HepG2 (cell line): ENCODE measurements around the gene RHBDD2. TPM values are rescaled to one million over a fixed set of nuclear protein-coding genes. Genes with fewer than 3 reads are reported as not detected.
A peak's percentile ranks its signal among the peaks of the same experiment; 100 is the strongest.

Experiments used
- ATAC-seq: fragments of 200-7000 bp; cut with Tn5 transposase; 3 replicates; pipeline ENCODE4 v1.9.1; 2020; ENCODE audit warnings: mild to moderate bottlenecking, moderate library complexity
- BruUV-seq: library from RNA; stranded (reverse); fragments of 400-500 nt; replicated peaks from 2 replicates; lab custom pipeline; 2021; lab: Mats Ljungman, UMichigan
- CTCF ChIA-PET: fragments of 300-600 bp; formaldehyde crosslinking; extraction: SDS; loops from one replicate; lab custom pipeline; 2021; ENCODE audit warnings: low total read pairs, inconsistent platforms, low intra/inter-chr PET ratio; lab: Yijun Ruan, JAX
- POLR2A ChIA-PET: fragments of 350-600 bp; sonication (Branson Sonifier 250); formaldehyde crosslinking; loops from one replicate; lab custom pipeline; 2020; ENCODE audit warnings: antibody characterized with exemption, inconsistent platforms; lab: Yijun Ruan, JAX
- DNase-seq: peaks from one replicate; pipeline ENCODE4 v3.0.0-alpha.2; 2015; ENCODE audit warnings: low spot score
- FAIRE-seq: peaks from 3 replicates; lab custom pipeline; 2011; peaks lifted over from hg19 to GRCh38; lab: Jason Lieb, UNC
- H2AFZ ChIP-seq: one replicate; pipeline ENCODE4 v1.6.1; 2011; ENCODE audit warnings: low read length, inconsistent platforms
- H3K27ac ChIP-seq: fragments of 300-600 bp; 3 replicates; pipeline ENCODE4 v1.8.0; 2011; ENCODE audit warnings: mixed run types, mild to moderate bottlenecking, mixed read lengths, low read length, inconsistent platforms; ENCODE audit not compliant: insufficient read depth; ENCODE audit errors: extremely low read length
- H3K27me3 ChIP-seq, 2 experiments: fragments of 200-600 bp in 1 of 2; 2 replicates in 1 of 2; 3 replicates in 1 of 2; pipeline versions ENCODE4 v1.6.0 to v1.8.0; 2011; ENCODE audit warnings: low read length in 2 of 2, mild to moderate bottlenecking in 2 of 2, moderate library complexity in 2 of 2, inconsistent platforms in 1 of 2; ENCODE audit not compliant: insufficient read depth in 2 of 2, control insufficient read depth in 1 of 2
- H3K36me3 ChIP-seq, 2 experiments: fragments of 200-600 bp in 1 of 2; replicated peaks in 1 of 2; 2 replicates in 1 of 2; 3 replicates in 1 of 2; pipeline versions ENCODE4 v1.5.1 to v1.8.0; 2011; ENCODE audit warnings: low read length in 2 of 2, inconsistent platforms in 1 of 2; ENCODE audit not compliant: insufficient read depth in 2 of 2, control insufficient read depth in 1 of 2
- H3K4me1 ChIP-seq: 2 replicates; pipeline ENCODE4 v1.5.1; 2012; ENCODE audit warnings: low read length, inconsistent platforms; ENCODE audit not compliant: insufficient read depth
- H3K4me2 ChIP-seq: 2 replicates; pipeline ENCODE4 v1.6.0; 2011; ENCODE audit warnings: low read depth, low read length, inconsistent platforms
- H3K4me3 ChIP-seq, 3 experiments: fragments of 200-600 bp in 1 of 3; sonication (generic), shearing (Covaris generic) in 1 of 3; replicated peaks in 1 of 3; 2 replicates each; pipeline ENCODE4 v1.5.1; 2011 to 2016; ENCODE audit warnings: low read length in 3 of 3, inconsistent platforms in 2 of 3, low read depth in 2 of 3, mild to moderate bottlenecking in 2 of 3, control low read depth in 1 of 3, mixed read lengths in 1 of 3; ENCODE audit not compliant: insufficient read depth in 1 of 3
- H3K79me2 ChIP-seq: one replicate; pipeline ENCODE4 v1.6.1; 2011; ENCODE audit warnings: low read length, inconsistent platforms; ENCODE audit not compliant: insufficient read depth
- H3K9ac ChIP-seq: 2 replicates; pipeline ENCODE4 v1.6.0; 2011; ENCODE audit warnings: mild to moderate bottlenecking, low read depth, low read length, inconsistent platforms; ENCODE audit not compliant: insufficient read depth
- H3K9me3 ChIP-seq: 2 replicates; pipeline ENCODE4 v1.5.1; 2012; ENCODE audit warnings: mild to moderate bottlenecking, low read length
- H4K20me1 ChIP-seq: 2 replicates; pipeline ENCODE4 v1.6.0; 2011; ENCODE audit warnings: inconsistent platforms, mild to moderate bottlenecking, low read length, moderate library complexity; ENCODE audit not compliant: insufficient read depth
- ARNTL ChIP-seq: sonication (generic); formaldehyde crosslinking; IDR thresholded peaks from 2 replicates; pipeline ENCODE4 v1.4.0; 2020; ENCODE audit warnings: mild to moderate bottlenecking, missing genetic modification reagents
- CEBPB ChIP-seq: IDR thresholded peaks from 2 replicates; pipeline ENCODE4 v1.6.1; 2011; ENCODE audit warnings: low read depth, low read length, improper control_type of control experiment, borderline replicate concordance
- ETV5 ChIP-seq: IDR thresholded peaks from 2 replicates; pipeline ENCODE4 v1.6.1; 2018; ENCODE audit warnings: missing biosample characterization, missing genetic modification reagents, inconsistent platforms, borderline replicate concordance
- HOXA5 ChIP-seq: sonication (generic); formaldehyde crosslinking; IDR thresholded peaks from 2 replicates; pipeline ENCODE4 v1.4.0; 2020; ENCODE audit warnings: missing genetic modification reagents
- NRL ChIP-seq: sonication (generic); formaldehyde crosslinking; IDR thresholded peaks from 2 replicates; pipeline ENCODE4 v1.5.0; 2020; ENCODE audit warnings: missing genetic modification reagents, mild to moderate bottlenecking, moderate library complexity, borderline replicate concordance
- RCOR2 ChIP-seq: IDR thresholded peaks from 2 replicates; pipeline ENCODE4 v1.6.1; 2016; ENCODE audit warnings: missing biosample characterization, missing genetic modification reagents
- ZNF496 ChIP-seq: sonication (generic); formaldehyde crosslinking; IDR thresholded peaks from 2 replicates; pipeline ENCODE4 v1.8.1; 2023; ENCODE audit warnings: mild to moderate bottlenecking, moderate library complexity, missing genetic modification reagents; ENCODE audit not compliant: insufficient replicate concordance
- WGBS: methylation state at CpG from one replicate; pipeline ENCODE4 v1.1.6; 2017; ENCODE audit warnings: low lambda C conversion rate; 5-methylcytosine and 5-hydroxymethylcytosine counted together
- in situ Hi-C: cut with HindIII; loops from 2 replicates; pipeline ENCODE4 v1.10.0; 2017; ENCODE audit warnings: low pct_unique_long_range_greater_than_20kb; ENCODE audit not compliant: extremely low pct_ligation_motif_present
- intact Hi-C: fragments of 100-400 bp; cut with micrococcal nuclease; formaldehyde crosslinking; loops from one replicate; pipeline ENCODE4 v1.10.0; 2022; ENCODE audit not compliant: unreplicated experiment
- polyA plus RNA-seq, 8 experiments: library from polyadenylated mRNA; depleted of rRNA in 3 of 8; stranded (reverse) in 7 of 8; unstranded in 1 of 8; fragments of >200 nt; fragmentation: Illumina TruSeq in 4 of 8; extraction: Trizol in 4 of 8; gene quantifications; 2 replicates each; pipeline versions ENCODE4 v1.2.1 to v1.2.3, GENCODE V29; 2011 to 2016; ENCODE audit warnings: low read depth in 4 of 8, missing spikeins in 1 of 8, mixed read lengths in 1 of 8; ENCODE audit not compliant: insufficient read depth in 1 of 8
- total RNA-seq, 5 experiments: library from RNA; depleted of rRNA; stranded (reverse); fragments of >200 nt; fragmentation: Illumina TruSeq; extraction: Trizol; gene quantifications; 2 replicates each; pipeline ENCODE4 v1.2.3, GENCODE V29; 2016; ENCODE audit warnings: low read depth in 1 of 5
- TF ChIP-seq, protein P1 (sequence below): sonication (generic); formaldehyde crosslinking; IDR thresholded peaks from 2 replicates; pipeline ENCODE4 v1.8.0; 2022; ENCODE audit warnings: mild to moderate bottlenecking, missing genetic modification reagents, moderate library complexity
- TF ChIP-seq, protein P2 (sequence below): sonication (generic); formaldehyde crosslinking; IDR thresholded peaks from 2 replicates; pipeline ENCODE4 v1.5.0; 2020; ENCODE audit warnings: missing genetic modification reagents

RHBDD2 gene
- total and polyA plus RNA-seq, 2 of the 13 experiments (the other 11 are each of a cell fraction or from before 2014, with no cell fraction given): 23.1 to 26.4 TPM

GRCh38 chr7:75843613-75844116 is 35.2 kb upstream of the RHBDD2 start:
- H3K27me3 ChIP-seq: no peaks in the 10 kb centered on the region
- no peak for FAIRE-seq
- H3K9me3 ChIP-seq: no peaks in the 10 kb centered on the region
- 75% methylated on average over 9 of the region's 9 CpGs for WGBS
- H3K9ac ChIP-seq: no peak overlapping the region
- ATAC-seq: no peak
- TF ChIP-seq RCOR2 (CRISPR knock-in tag) (no peak), ARNTL (no peak), HOXA5 (CRISPR knock-in tag) (no peak), ZNF496 (CRISPR knock-in tag) (no peak), NRL (CRISPR knock-in tag) (no peak), CEBPB (peak; percentile 61; the same call in 1 of the 2 replicates), ETV5 (no peak)
- TF ChIP-seq, protein P1, sequence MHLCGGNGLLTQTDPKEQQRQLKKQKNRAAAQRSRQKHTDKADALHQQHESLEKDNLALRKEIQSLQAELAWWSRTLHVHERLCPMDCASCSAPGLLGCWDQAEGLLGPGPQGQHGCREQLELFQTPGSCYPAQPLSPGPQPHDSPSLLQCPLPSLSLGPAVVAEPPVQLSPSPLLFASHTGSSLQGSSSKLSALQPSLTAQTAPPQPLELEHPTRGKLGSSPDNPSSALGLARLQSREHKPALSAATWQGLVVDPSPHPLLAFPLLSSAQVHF (CRISPR knock-in tag): no peak
- TF ChIP-seq, protein P2, sequence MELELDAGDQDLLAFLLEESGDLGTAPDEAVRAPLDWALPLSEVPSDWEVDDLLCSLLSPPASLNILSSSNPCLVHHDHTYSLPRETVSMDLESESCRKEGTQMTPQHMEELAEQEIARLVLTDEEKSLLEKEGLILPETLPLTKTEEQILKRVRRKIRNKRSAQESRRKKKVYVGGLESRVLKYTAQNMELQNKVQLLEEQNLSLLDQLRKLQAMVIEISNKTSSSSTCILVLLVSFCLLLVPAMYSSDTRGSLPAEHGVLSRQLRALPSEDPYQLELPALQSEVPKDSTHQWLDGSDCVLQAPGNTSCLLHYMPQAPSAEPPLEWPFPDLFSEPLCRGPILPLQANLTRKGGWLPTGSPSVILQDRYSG (CRISPR knock-in tag): no peak
- TF ChIP-seq, all 625 proteins: peak for 1
- Histone ChIP-seq H3K4me3 (no peak overlapping the region), H2AFZ (no peak overlapping the region), H3K79me2 (no peaks in the 10 kb centered on the region), H3K27ac (no peak overlapping the region), H4K20me1 (no peaks in the 10 kb centered on the region), H3K4me2 (no peak overlapping the region), H3K4me1 (peaks cover 15% of the 10 kb centered on the region), H3K36me3 (no peaks in the 10 kb centered on the region)
- in situ Hi-C loops: no loop called here
- no peak for DNase-seq
- CTCF ChIA-PET: no interaction called here
- POLR2A ChIA-PET: no interaction called here
- no TSS peak for BruUV-seq
- intact Hi-C loops: no loop called here
